GM12878 (cell line): ENCODE data around the gene GRM3.

Experiments
- EZH2 ChIP-seq: IDR thresholded peaks from 2 replicates; pipeline ENCODE4 v1.6.1; 2012; ENCODE audit warnings: low read depth, mild to moderate bottlenecking, control low read depth, inconsistent platforms, low read length, borderline replicate concordance; ENCODE audit not compliant: control insufficient read depth
- NFYB ChIP-seq: IDR thresholded peaks from 2 replicates; pipeline ENCODE4 v1.6.1; 2011; ENCODE audit warnings: low read depth, mild to moderate bottlenecking, low read length, improper control_type of control experiment, moderate library complexity; ENCODE audit not compliant: insufficient read depth
- PML ChIP-seq: IDR thresholded peaks from 2 replicates; pipeline ENCODE4 v1.6.1; 2012; ENCODE audit warnings: low read length, inconsistent platforms
- POLR2A ChIP-seq: IDR thresholded peaks from 2 replicates; pipeline ENCODE4 v1.6.1; 2011; ENCODE audit warnings: low read depth, mild to moderate bottlenecking, low read length
- ZBED1 ChIP-seq: IDR thresholded peaks from 2 replicates; pipeline ENCODE4 v1.6.1; 2016; ENCODE audit warnings: borderline replicate concordance
- TF ChIP-seq, protein P1 (sequence below), 3 experiments: IDR thresholded peaks in 2 of 3; conservative IDR thresholded peaks in 1 of 3; 2 replicates each; pipeline ENCODE4 v1.5.1; 2011; ENCODE audit warnings: low read depth in 3 of 3, low read length in 3 of 3, mild to moderate bottlenecking in 3 of 3, control low read depth in 2 of 3, moderate library complexity in 2 of 3, inconsistent platforms in 1 of 3, mixed read lengths in 1 of 3; ENCODE audit not compliant: control insufficient read depth in 2 of 3, insufficient read depth in 1 of 3; ENCODE audit errors: extremely low read depth in 1 of 3
- TF ChIP-seq, protein P2 (sequence below): IDR thresholded peaks from 2 replicates; pipeline ENCODE4 v1.6.1; 2012; ENCODE audit warnings: low read depth, low read length, improper control_type of control experiment
- TF ChIP-seq, protein P3 (sequence below): IDR thresholded peaks from 2 replicates; pipeline ENCODE4 v1.6.1; 2012; ENCODE audit warnings: low read depth, low read length, improper control_type of control experiment
- TF ChIP-seq, protein P4 (sequence below): IDR thresholded peaks from 2 replicates; pipeline ENCODE4 v1.6.1; 2012; ENCODE audit warnings: improper control_type of control experiment, low read depth, low read length; ENCODE audit not compliant: insufficient replicate concordance

DNA sequence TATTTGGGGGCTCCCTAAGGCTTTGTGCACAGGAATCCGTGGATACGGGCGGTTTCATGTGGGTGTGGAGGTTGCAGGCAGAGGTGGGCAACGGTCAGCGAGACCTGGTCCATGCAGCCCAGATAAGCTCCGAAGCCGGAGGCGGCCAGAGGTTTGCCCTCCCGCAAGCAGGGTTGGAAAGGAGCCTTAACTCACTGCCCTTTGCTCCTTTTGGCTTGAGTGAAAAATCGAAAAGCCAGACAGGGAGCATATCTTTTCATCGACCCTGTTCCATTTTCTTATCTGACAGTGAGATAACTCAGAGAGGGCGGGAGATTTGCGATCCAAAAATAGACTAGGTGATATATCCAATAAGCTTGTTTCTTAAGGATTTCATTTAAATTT is 1.5 kb downstream of the GRM3 start:
- TF ChIP-seq, protein P1, sequence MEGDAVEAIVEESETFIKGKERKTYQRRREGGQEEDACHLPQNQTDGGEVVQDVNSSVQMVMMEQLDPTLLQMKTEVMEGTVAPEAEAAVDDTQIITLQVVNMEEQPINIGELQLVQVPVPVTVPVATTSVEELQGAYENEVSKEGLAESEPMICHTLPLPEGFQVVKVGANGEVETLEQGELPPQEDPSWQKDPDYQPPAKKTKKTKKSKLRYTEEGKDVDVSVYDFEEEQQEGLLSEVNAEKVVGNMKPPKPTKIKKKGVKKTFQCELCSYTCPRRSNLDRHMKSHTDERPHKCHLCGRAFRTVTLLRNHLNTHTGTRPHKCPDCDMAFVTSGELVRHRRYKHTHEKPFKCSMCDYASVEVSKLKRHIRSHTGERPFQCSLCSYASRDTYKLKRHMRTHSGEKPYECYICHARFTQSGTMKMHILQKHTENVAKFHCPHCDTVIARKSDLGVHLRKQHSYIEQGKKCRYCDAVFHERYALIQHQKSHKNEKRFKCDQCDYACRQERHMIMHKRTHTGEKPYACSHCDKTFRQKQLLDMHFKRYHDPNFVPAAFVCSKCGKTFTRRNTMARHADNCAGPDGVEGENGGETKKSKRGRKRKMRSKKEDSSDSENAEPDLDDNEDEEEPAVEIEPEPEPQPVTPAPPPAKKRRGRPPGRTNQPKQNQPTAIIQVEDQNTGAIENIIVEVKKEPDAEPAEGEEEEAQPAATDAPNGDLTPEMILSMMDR (IDR thresholded peaks at IDR 0.05 in 2 of 3, conservative IDR thresholded peaks at IDR 0.05 in 1 of 3; ENCODE audit: control insufficient read depth in 2 of 3, extremely low read depth in 1 of 3, insufficient read depth in 1 of 3, low read depth in 3 of 3, low read length in 3 of 3), result no peak
- TF ChIP-seq PML (no peak), POLR2A (no peak), ZBED1 (no peak), NFYB (no peak), EZH2 (no peak)
- TF ChIP-seq, protein P2, sequence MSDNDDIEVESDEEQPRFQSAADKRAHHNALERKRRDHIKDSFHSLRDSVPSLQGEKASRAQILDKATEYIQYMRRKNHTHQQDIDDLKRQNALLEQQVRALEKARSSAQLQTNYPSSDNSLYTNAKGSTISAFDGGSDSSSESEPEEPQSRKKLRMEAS, result no peak
- TF ChIP-seq, protein P3, sequence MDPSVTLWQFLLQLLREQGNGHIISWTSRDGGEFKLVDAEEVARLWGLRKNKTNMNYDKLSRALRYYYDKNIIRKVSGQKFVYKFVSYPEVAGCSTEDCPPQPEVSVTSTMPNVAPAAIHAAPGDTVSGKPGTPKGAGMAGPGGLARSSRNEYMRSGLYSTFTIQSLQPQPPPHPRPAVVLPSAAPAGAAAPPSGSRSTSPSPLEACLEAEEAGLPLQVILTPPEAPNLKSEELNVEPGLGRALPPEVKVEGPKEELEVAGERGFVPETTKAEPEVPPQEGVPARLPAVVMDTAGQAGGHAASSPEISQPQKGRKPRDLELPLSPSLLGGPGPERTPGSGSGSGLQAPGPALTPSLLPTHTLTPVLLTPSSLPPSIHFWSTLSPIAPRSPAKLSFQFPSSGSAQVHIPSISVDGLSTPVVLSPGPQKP, result no peak
- TF ChIP-seq, protein P4, sequence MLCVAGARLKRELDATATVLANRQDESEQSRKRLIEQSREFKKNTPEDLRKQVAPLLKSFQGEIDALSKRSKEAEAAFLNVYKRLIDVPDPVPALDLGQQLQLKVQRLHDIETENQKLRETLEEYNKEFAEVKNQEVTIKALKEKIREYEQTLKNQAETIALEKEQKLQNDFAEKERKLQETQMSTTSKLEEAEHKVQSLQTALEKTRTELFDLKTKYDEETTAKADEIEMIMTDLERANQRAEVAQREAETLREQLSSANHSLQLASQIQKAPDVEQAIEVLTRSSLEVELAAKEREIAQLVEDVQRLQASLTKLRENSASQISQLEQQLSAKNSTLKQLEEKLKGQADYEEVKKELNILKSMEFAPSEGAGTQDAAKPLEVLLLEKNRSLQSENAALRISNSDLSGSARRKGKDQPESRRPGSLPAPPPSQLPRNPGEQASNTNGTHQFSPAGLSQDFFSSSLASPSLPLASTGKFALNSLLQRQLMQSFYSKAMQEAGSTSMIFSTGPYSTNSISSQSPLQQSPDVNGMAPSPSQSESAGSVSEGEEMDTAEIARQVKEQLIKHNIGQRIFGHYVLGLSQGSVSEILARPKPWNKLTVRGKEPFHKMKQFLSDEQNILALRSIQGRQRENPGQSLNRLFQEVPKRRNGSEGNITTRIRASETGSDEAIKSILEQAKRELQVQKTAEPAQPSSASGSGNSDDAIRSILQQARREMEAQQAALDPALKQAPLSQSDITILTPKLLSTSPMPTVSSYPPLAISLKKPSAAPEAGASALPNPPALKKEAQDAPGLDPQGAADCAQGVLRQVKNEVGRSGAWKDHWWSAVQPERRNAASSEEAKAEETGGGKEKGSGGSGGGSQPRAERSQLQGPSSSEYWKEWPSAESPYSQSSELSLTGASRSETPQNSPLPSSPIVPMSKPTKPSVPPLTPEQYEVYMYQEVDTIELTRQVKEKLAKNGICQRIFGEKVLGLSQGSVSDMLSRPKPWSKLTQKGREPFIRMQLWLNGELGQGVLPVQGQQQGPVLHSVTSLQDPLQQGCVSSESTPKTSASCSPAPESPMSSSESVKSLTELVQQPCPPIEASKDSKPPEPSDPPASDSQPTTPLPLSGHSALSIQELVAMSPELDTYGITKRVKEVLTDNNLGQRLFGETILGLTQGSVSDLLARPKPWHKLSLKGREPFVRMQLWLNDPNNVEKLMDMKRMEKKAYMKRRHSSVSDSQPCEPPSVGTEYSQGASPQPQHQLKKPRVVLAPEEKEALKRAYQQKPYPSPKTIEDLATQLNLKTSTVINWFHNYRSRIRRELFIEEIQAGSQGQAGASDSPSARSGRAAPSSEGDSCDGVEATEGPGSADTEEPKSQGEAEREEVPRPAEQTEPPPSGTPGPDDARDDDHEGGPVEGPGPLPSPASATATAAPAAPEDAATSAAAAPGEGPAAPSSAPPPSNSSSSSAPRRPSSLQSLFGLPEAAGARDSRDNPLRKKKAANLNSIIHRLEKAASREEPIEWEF, result no peak
